GM21515 (cell line): Measurements from ENCODE around the gene SH3BP4.
"Not testable (repeated sequence)": the region's sequence is repeated elsewhere in the genome, so short reads cannot be mapped to it uniquely, and the experiment has no call there.

Experiments used
- ATAC-seq: cut with Tn5 transposase; IDR thresholded peaks from one replicate; pipeline ENCODE4 v1.9.1; 2021; ENCODE audit not compliant: unreplicated experiment

Gene SH3BP4

DNA sequence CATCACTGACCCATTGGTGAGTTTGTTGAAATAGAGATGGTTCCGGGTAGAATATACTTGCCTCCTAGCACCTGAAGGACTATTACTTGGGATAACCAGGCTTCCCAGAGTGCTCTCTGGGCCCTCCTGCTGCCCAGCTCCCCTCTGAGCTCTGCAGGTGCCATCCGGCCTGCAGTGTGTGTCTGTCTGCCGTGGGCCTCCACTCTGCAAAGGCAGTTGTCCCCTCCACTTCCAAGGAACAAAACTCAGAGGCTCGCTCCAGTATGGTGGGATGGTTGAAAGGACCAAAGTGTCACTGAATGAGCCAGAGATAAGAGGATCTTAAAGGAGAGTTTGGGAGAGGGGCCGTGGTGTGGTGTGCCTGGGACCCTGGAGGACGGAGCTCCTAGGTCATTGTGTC is 57.3 kb downstream of the SH3BP4 start:
- ATAC-seq, result no peak

DNA sequence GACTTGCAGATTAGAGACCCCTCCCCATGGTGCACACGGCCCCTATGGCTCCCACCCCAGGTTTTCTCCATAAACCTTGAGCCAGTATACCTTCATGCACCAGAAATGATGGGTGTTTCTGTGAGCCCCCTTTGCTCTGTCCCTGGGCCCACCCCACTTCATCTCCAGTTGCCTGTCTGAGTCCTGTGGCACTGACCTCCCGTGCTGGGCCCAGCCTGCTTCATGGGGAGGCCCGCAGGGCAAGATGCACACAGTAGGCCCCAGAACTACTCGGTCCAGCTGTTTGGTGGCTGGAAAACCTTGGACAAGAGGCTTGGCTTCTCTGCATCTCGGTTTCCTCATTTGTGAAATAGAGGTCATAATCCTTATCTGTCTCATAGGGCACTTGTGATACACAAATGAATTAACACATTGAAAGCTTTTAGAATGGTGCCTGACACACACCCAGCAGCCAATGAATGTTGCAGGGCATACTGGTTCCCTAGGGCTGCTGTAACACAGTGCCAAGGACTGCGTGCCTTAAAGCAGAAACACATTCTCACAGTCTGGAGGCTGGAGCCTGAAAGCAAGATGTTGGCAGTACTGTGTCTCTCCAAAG is 58.4 kb downstream of the SH3BP4 start:
- ATAC-seq, result no peak

DNA sequence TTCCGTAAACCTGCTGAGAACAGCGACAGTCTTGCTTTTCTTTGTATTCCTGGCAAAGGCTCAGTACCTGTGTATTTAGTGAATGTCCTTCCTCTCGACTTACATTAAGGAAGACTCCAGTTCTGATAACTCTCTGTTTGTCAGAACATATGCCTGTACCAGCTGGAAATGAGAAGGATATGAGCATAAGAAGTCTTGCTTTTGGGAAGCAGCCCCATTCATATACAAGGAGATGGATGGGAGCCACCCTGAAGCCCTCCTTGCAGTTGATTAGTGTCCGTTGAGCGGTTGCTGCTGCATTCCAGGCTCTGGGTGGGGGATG is 59.8 kb downstream of the SH3BP4 start:
- no peak for ATAC-seq

DNA sequence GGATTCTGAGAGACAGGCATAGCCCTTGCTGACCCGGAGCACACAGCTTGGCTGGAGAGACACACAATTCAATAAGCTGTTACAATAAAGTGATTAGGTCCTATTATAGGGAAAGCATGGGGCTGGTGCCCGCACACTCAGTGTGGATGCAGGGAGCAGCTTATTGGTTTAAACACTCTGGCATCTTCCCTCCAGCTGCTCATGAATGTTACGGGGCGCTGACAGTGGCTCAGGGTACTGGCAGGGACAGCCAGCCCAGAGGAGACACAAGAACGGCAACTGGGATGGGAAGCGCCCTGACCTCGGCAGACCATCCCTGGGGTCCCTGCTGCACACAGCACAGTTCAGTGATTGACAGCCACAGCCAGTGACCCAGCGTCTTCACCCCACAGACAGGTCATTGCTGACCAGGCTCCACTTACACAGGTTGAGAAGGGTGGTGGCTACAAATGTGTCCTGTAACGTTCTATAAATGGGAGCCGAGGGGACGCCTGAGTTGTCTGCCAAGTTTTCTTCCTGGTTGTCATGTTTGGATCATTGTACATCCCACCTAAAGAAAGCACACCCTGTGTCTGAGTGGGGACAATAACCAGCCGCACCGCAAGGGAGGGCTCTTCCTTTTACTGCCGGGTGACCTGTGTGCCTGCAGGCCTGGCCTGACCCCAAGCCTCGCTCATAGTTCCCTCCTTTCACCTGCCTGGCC is 60.3 kb downstream of the SH3BP4 start:
- ATAC-seq, result no peak

DNA sequence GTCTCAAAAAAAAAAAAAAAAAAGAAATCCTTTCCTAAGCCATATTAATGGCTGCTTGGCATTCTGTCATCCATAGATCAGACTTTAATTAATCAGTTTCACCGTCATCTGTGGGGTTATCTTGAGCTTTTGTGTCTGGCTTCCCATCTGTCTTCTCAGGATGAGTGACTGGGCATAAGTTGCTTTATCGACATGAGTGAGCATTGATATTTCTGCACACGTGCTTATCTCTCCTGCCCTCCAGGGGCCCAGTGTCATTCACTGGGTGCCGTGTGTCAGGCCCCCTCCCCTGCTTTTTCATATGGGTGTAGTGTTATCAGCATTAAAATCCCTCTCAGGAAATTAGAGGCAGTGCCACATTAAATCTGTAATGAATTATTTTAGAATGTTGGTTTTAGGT is 65.6 kb downstream of the SH3BP4 start:
- ATAC-seq, result no peak

DNA sequence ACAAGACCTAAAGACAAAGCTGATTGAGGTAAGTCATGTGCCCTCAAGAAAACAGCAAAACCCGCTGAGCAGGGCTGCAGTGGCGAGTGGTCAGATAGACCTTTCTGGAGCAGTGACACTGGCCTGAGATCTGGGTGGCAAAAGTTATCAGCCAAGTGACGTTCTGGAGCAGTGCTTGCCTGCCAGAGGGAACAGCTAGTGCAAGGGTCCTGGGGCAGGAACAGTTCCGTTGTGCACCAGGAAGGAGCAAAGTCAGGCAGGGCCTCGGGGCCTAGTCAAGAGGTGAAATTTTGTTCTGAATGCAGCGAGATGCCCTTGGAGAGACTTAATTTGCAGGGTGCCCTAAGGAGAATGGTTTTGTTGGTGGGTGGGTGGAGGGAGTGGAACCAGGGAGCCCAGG is 67.0 kb downstream of the SH3BP4 start:
- ATAC-seq, result no peak

DNA sequence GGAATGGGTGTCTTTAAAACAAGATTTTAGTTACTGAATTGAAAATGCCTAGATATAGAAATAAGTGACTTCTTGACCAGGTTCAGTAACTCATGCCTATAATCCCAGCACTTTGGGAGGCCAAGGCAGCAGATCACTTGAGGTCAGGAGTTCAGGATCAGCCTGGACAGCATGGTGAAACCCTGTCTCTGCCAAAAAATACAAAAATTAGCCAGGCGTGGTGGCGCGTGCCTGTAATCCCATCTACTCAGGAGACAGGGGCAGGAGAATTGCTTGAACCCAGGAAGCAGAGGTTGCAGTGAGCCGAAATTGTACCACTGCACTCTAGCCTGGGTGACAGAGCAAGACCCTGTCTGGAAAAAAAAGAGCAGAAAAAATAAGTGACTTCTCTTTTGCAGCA is 68.3 kb downstream of the SH3BP4 start:
- ATAC-seq, result not testable (repeated sequence)

DNA sequence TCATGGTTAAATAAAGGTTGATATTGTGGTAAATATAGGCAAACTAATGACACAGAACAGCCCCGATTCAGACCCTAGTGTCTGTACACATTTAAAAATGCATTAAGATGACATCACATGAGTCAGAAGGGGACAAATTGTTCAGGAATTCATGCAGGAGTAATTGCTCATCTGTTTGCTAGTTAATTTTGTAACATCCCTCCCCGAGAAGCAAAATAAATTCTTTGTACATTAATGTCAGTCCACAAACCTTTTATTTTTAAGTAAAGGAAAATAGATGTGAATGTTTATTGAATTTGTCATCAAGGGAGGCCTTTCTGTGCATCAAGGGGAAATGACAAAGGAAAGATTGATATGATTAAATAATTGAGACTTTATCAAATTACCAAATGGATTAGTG is 69.9 kb downstream of the SH3BP4 start:
- no peak for ATAC-seq

DNA sequence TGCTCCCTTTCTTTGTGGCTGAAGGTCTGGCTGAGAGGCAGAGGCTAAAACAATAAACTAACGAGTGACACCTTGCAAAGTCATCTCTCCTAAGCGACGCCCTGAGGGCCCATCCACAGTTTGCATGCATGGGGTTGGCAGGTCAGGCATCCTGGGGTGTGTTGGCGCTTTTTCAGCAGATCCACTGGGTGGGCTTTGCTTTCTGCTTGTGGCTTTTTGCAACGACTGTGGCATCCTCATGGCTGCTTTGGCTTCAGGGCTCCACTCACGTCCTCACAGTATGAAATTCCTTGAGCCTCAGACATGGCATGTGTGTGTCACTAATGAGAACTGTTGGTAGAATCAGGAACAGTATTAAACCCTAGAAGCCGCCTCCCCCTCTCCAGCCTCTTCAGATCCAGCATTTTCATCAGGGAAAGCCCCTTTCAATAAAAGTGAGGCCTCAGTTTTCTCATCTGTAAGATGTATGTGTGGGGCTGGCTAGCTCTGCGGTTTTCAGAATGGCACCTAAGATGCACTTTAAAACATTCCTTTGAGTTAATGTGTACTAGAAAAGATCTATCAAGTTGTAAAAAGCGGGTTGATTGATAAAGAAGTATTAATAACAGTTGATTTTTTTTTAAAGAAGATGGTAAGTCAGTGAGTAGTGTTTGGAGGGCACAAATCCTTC is 72.5 kb downstream of the SH3BP4 start:
- ATAC-seq, result no peak

DNA sequence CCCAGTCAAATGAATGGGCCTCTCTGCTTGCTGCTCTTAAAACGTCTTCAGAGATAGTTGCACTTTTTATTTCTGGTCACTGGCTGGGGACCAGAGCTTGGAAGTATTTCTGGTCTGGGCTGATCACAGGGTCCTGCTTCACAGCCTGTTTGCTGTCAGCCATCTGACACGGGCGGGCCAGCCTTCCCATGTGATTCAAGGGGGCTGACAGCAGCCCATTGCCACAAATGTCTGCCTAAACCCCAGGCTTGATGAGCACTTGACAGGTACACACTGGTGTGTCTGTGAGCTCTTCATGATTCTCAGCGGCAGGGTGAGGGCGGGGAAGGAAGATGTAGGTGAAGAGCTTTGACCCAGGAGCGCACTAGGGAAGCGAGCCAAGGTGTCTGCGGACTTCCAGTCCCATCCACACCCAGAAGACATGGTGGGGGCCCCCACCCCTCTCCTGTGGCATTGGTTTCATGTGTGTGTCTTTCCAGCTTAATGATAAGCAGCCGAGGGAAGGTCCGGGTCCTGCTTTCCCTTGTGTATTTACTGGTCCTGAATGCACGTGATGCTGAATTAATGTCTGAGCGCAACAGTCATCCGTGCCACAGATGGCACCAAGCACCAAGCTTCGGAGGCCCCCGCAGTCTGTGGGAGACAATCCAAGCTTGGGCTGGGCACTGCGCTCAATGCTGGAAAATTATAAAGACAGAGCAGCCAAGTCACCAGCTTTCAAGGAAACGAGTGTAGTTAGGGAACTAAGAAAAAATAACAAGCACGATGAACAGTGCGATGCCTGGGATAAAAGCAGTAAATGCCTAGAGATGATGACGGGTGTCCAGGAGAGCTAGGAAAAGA is 73.3 kb downstream of the SH3BP4 start:
- no peak for ATAC-seq

DNA sequence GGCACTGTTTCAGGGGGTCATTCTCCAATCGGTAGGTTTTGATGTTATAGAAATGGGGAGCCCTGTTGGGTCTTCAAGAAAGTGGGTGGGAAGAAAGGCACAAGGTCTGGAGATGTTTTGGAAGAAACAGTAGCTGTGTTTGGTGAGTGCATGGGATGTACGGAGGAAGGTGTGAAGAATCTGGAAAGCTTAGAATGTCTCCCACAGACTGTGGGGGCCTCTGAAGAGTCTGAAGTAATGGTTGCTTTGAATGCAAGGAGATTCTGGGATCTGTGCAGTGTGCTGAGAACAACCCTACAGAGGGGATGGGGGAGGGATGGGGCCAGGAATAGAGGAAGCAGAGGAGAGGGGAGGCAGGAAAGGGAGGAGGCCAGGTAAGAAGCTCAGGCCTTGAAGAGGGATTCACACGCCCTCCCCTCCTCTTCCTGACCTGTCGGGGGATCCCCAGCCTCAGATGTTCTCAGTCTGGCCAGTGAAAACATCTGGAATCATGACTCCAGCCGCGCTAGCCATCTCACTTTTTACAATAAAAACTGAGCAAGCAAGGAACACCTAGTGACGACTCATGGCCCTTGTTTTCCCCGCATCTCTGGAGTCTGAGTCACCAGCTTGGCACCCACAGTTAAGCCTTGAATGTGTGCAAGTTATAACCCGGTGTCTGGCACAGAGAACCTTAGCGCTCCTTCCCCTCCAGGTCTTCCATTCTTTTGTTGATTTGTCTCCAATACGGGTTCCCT is 74.2 kb downstream of the SH3BP4 start:
- no peak for ATAC-seq

DNA sequence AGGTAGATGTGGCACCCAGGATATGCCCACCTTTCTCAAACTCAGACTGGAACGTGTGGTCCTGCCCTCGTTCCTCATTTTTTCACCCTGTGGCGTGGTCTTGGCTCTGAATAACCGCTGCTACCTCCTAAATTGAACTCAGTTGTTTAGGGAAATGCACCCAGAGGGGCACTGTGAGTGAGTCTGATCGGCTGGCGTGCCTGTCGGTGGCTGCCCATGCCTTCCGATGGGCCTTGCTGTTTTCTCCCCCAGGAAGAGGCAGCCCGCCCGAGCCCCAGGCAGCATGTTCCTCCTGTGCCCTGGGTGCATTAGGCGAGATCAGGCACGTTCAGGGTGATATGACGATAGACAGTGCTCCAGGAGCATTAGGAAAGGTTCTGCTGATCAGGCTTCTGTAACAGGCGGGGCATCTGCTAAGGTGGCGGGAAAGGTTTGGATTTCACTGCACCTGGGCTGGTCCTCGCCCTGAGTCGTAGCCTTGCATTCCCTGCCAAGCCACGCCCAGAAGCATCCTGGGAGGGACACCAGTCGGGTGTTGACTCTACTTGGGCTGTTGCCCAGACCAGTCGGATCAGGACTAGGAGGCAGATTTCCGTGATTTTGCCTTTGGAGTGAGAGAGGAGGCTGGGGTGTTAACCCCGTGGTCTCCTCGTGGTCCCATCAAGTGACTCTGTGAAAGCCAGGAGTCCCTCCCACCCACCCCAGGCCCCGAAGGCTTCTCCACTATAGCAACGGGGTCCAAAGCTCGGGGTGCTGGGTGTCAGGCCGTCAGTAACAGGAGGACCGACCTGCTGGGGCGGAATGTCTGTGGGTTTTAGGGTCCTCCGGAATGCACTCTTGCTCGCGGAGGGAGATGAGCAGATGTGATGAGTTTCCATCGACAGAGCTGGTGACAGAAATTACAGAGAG is 75.1 kb downstream of the SH3BP4 start:
- no peak for ATAC-seq

DNA sequence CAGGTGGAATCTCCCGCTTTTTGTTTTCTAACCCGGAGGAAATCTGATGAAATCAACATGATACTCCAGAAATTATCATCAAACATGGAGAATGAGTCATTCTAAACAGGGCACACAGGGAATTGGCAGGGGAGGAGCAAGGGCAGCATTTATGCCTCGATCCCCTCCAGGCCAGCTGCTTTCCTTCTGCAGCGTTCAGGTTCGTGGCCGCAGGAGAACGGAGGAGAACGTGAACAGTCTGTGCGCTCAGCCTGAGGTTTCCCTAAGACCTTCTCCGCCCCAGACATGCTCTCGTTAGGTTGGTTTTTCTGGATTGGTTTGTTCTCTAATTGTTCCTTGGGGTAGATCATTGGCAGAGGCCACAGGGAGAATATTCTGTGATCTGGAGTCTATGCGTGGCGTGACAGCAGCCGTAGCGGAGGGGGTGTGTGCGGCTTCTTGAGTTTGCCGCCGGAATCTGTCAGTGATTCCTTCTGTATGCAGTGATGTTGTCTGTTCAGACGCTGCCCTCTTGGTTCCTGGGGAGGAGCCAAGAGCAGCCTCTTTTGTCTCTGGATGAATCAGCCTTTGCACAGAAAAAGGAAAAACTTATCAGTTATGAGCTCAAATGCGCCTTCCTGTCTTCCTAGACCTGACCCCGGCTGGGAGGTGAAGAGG is 75.9 kb downstream of the SH3BP4 start:
- no peak for ATAC-seq

DNA sequence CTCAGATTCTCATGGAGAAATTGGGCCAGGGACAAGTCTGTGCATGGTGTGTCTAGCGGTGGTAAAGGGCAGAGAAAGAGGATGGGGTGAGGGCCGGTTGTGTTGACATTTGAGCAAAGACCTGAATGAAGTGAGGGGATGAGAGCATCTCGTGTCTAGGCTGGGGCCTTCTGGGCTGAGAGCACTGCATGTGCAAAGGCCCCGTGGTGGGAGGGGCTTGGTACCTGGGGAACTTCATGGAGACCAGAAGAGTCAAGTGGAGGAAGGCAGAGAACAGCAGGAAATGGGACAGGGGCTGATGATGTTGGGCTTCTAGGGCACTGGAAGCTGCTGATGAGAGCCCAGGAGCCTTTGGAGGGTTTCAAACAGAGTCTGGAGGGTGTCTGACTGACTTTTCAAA is 76.8 kb downstream of the SH3BP4 start:
- ATAC-seq, result no peak

DNA sequence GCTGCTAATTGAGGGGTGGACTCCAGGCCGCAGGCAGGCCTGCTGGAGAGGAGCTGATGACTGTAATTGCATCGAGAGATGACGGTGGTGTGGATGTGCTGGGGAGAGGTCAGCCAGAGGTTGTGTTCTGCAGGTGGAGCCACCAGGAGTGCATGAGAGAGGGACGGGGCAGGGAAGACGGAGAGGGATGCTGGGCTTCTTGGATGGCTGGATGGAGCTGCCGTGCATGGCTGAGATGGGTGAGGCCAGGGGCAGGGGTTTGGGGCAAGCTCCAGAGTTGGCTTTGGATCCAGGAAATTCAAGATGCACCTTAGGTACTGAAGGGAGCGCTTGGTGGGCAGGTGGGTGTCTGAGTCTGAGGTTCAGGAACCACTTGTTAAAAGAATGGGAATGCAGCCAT is 77.2 kb downstream of the SH3BP4 start:
- ATAC-seq, result no peak

DNA sequence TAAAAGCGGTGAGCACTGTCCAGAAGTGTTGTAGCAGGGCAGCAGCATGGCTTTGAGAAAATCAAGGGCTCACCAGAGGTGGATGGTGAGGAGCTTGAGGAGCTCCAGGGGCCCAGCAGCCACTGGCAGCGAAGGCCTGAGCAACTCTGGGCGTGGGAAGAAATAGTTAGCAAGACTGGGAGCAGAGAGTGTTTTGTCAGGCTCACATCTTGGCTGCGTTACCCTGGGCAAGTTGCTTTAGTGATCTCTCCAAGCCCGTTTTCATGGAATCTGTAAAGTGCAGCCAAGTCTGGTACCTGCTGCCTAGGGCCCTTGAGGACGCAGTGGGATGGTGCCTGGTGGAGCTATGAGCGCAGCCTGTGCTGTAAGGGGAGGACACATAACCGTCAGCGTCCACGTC is 78.3 kb downstream of the SH3BP4 start:
- ATAC-seq, result no peak

DNA sequence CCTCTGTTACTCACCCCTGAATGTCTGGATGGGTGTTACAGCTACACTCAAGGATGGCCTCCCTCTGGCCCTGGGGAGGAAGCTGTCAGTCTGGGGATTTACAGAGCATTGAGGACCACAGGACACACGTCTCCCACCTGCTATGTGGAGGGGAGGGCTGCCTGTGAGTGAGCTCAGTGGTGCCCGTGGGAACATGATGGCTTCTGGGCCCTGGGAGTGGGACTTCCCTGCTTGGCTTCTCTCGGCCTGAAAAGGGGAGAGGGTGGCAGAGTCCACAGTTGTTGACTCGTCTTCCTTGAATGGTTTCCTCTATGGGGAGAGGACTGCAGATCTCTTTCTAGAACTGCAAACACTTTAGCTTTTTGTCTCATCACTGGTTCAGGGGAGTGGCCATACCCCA is 79.1 kb downstream of the SH3BP4 start:
- no peak for ATAC-seq

DNA sequence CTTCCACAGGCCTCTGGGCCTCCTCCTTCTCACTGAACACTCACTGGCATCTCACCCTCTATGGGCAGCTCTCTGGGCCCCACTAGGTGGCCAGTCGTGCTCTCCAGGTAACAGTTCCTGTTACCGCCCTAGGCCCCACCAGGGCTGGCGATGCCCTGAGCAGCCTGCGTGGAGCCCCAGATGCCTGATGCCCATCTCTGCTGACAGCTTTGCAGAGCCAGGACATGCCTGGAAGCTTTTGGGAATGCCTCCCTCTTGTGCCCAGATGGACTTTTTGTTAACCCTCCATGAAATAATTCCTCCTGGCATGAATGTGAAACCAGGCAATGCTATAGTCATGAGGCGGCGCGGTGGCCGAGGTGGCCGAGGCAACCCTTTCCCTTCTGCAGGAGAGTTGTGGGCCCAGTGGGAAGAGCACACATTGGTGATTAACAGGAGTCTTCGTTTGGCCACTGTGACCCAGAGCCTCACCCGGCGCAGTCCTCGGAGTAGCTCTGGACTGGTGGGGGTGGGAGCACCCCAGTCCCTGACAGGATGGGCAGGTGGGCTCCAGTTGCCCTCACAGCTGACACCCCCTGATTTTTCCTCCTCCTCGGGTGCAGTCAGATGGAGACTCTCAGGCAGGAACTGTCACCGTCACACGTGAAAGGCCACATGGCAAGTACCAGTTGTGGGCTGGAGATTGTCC is 80.0 kb downstream of the SH3BP4 start:
- no peak for ATAC-seq

DNA sequence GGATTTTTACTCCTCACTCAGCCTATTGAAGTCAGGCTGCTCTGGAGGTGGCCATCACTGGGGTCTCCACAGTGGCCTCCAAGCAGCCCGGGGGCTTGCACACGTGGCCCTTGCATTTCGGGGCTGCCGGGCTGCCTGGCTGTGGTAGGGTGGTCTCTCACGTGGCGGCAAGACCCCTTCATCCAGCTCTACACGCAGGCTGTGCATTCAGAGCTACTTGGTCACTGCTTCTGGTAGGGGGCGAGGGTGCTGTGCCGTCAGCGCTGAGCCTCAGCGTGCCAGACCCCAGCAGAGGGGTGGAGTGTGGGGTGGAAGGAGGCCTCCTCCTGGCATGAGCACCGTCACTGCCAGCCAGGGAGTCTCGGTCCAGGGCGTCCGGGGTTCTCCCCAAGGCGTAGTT is 80.6 kb downstream of the SH3BP4 start:
- ATAC-seq, result no peak
